HG03571 (cell line): ENCODE results near the gene LYSMD1.

Source experiments
- ATAC-seq: cut with Tn5 transposase; IDR thresholded peaks from one replicate; pipeline ENCODE4 v1.9.1; 2021; ENCODE audit not compliant: unreplicated experiment

LYSMD1 gene

GRCh38 chr1:151175863-151176262 lies 10.2 kb upstream of the LYSMD1 start, which contains the start of gene TMOD4:
Gene TMOD4, minus strand, starts transcription at chr1:151175981. Its CDS starts 1,106 bp downstream, at chr1:151174875.
- ATAC-seq = no peak

DNA sequence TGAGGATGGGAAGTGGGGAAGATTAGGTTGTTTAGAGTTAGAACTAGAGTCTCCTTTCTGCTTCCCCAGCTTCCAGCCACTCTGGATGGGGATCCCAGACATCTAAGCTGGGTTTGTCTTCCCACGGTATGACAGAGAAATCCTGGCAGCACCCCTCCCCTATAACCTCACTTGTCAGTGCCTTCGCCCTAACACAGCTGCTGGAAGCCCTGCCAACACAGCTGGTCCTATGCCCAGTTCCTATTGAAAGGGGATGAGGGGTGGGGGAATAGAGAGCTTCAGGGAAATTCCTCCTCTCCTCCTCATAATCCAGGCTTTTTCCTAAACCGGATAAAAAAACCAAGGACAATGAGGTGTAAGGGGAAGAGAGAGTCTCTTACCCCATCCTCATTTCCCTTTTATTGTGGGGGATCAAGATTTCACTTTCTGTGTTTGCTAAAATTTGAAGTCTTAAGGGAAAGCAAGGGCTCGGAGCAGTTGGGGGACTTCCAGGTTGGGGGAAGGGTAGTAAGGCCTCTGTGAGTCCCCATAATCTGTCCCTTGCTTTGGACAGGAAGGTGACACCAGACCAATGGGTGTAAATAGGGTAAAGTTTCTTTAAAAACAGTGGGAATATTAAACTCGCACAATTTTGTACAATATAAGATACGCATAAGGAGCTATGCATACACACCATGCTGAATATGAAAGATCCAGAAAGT lies 9.5 kb upstream of the LYSMD1 start:
- no peak for ATAC-seq

- ATAC-seq = no peak
Measured at GRCh38 chr1:151171190-151171589, 5.5 kb upstream of the LYSMD1 start.

DNA sequence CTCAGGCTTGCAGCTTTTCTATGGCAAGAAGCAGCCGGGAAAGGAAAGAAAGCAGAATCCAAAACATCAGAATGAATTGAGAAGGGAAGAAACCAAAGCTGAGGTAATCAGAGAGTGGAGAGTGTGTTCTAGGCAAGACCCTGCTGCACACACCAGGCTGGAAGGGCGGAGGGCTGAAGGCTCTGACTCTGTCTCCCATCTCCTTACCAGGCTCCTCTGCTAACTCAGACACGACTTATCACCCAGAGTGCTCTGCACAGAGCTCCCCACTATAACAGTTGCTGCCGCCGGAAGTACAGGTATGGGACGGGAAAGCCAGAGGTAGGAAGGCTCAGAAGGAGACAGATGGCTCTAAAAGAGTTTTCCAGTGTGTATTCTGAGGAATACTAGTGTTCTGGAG lies 1.4 kb upstream of the LYSMD1 start:
- no peak for ATAC-seq

DNA sequence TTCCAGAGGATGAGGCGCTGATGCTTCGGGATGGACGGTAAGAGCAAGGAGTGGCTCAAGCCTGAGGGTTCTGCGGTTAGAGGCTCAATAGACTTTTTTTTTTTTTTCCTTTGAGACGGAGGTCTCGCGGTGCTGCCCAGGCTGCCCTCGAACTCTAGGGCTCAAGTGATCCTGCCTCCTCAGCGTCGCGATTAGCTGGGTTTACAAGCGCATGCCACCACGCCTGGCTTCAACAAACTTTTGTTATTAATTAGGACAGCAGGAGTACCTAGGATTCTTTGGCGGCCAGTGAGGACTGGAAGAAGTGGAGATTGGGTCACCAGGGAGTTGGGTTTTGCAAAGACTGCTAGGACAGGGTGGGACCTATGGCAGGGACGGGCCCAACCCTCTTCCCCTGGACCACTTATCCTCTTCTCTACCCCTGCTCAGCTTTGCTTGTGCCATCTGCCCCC lies 829 bp upstream of the LYSMD1 start:
- no peak for ATAC-seq

GRCh38 chr1:151165281-151165737 lies 393 bp downstream of the LYSMD1 start:
- ATAC-seq = no peak

DNA sequence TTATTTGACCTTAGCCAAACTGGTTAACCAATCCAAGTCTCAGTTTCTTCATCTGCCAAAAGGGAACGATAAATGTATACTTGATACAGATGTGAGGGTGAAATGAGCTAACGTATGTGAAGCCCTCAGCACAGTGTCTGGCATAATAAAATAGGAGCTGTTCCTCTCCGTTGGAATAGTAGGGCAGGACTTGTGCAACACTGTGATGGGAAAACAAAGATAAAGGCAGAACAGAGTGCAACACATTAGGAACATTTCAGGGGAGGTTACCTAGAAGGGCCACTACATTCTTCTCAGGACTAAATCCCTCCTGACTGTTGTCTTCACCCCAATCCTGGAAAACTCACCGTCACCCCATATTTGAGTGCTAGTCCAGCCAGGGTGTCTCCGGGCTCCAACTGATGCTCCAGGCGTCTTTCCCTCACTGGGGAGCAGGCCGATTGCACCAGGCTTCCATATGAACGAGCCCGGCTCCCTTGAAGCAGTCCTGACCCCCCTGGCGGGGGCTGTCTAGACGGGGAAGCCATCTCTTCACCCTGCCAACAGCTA lies 896 bp downstream of the LYSMD1 start:
- no peak for ATAC-seq

DNA sequence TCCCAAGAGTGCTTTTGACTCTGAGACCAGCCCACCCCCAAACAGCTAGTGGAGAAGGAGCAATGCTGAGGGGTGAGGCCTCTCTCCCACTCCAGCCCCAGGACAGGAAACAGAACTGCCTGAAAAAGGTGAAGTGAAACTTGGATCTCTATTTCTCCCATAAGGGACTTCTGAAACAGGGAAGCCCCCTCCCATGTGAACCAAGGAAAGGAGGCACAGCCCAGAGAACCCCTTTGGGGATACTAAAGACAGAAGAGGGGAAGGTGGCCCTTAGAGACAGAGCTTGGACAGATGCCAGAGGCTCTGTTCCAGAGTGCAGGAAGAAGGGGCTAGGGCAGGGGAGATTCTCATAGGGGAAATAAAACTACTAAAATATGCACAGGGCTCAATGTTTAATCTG lies 6.3 kb downstream of the LYSMD1 start:
- no peak for ATAC-seq

DNA sequence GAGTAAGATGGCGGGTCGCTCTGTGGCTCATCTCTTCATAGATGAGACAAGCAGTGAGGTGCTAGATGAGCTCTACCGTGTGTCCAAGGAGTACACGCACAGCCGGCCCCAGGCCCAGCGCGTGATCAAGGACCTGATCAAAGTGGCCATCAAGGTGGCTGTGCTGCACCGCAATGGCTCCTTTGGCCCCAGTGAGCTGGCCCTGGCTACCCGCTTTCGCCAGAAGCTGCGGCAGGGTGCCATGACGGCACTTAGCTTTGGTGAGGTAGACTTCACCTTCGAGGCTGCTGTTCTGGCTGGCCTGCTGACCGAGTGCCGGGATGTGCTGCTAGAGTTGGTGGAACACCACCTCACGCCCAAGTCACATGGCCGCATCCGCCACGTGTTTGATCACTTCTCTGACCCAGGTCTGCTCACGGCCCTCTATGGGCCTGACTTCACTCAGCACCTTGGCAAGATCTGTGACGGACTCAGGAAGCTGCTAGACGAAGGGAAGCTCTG lies 6.9 kb downstream of the LYSMD1 start:
- no peak for ATAC-seq

GRCh38 chr1:151158326-151158725 lies 7.4 kb downstream of the LYSMD1 start:
- ATAC-seq = no peak

GRCh38 chr1:151157067-151157531 lies 8.6 kb downstream of the LYSMD1 start:
- ATAC-seq = peak; percentile 40

- no peak for ATAC-seq
Measured at GRCh38 chr1:151156515-151156819, 9.2 kb downstream of the LYSMD1 start, which contains the start of gene TNFAIP8L2. Gene TNFAIP8L2, plus strand, starts transcription at chr1:151156649. Its CDS starts 2,049 bp downstream, at chr1:151158698.

DNA sequence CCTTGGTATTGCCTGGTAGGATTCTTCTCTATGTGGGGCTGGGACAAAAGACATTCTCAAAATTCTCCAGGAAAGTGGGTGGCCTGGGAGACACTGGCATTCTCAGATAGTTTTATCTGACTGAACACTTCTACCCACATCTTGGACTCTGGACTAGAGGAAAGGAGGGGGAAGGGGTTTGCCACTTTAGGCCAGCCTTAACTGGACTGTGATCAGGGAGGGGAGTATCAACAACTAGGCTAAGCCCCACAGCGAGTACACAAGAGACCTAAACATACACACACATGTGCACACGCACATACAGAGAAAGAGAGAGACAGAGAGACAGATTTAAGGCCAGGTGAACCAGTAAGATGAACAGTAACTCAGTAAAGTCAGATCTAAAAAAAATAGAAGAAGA lies 18.0 kb downstream of the LYSMD1 start:
- no peak for ATAC-seq

- no peak for ATAC-seq
Measured at GRCh38 chr1:151147132-151147503, 18.6 kb downstream of the LYSMD1 start.

DNA sequence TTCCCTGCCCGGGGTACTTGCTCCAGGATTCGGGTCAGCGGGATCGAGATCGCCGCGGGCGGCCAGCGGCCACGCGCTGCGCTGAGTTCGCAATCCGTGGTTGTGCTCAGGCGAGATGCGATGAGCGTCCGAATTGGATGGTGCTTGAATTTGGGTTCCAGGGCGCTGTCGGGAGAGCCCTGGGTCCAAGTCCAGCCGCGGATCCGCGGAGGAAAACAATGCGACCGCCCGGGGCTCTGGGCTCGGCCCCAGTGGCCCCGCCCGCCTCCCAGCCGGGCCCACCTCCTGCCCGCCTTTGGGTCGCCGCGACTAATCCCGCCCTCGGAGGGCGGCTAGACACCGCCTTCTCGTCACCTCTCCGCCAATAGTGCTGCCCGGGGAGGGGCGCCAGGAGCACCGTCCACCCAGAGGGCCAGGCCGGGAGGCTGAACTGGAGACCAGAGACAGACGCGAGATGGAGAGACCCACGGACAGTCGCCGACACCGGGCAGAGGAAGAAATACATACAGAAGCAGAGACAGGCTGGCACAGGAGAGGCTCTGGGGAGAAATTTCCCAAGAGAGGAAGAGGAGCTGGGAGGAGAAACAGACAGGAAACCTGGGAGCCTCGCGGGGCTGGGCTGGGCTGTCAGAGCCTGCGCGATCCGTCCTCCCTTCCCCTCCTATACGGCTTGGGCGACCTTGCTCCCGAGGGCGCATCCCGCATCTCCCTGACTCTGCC lies 19.1 kb downstream of the LYSMD1 start, which contains the start of gene SEMA6C:
TSS of gene SEMA6C (minus strand) at position 220 of the 720 bp plus-strand sequence. CDS start 4,010 bp downstream, outside the sequence.
- ATAC-seq = peak; percentile 99

DNA sequence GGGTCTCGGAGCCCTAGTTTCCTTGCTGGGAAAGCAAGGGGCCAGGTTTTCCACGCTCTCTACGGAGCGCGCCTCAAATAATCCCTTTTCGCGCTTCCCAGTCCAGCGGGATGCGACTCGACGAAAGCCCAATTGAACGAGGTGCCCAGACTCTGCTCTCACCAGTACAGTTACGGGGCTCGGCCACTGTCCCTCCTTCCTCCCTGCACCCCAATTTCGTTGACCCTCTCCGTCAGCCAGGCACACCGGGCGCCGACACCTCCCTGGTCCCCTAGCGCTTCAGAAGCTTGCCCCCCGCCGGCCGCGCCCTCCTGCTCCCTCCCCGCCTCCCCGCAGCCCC lies 19.7 kb downstream of the LYSMD1 start:
- ATAC-seq = no peak

- ATAC-seq = no peak
Measured at GRCh38 chr1:151145304-151146071, 20.2 kb downstream of the LYSMD1 start.

- ATAC-seq = no peak
Measured at GRCh38 chr1:151144474-151145303, 21.0 kb downstream of the LYSMD1 start.

GRCh38 chr1:151143986-151144385 lies 21.7 kb downstream of the LYSMD1 start:
- ATAC-seq = no peak

GRCh38 chr1:151143057-151143435 lies 22.7 kb downstream of the LYSMD1 start:
- no peak for ATAC-seq
